GOT3 (cell line): ENCODE measurements around the gene GRK5.
A peak's percentile ranks its signal among the peaks of the same experiment; 100 is the strongest.
"Not testable (repeated sequence)": the region's sequence is repeated elsewhere in the genome, so short reads cannot be mapped to it uniquely, and the experiment has no call there.

Experiments
- DNase-seq: peaks from one replicate; lab custom pipeline; 2025; ENCODE audit warnings: mixed read lengths; lab: John Stamatoyannopoulos, UW

Gene GRK5

DNA sequence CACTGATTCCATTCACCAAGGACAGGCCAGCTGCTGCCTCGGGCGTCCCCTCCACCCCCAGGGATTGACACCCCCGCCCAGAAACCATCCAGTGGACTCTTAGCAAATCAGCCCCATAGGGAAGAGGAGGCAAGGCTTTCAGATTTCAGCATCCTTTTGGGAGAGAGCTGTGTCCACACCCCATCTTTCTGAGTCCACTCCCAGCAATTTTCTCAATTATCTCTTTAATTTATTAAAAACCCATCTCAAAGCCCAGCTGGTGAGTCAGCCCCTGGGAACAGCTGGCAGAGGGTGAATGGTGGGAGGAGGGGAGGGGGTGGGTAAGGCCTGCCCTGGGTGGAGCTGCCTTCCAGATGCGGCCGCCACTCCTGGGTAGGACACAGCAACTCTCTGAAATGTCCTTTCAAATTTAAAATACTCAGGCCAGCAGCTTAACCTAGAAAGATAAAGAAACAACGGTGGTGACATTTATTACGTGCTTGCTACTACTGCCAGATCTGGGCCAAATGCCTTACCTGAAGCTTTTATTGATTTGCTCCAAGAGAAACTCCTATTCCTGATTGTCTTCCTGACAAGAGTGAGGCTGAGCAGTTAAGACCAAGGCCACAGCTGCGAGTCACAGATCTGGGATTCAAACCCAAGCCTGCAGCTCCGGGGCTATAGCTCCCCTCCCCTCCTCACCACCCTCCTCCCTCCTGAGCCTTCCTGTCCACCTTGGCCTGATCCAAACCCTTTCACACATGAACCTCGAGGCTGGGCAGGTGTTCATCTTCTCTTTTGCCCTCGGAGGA, 214.7 kb downstream of the GRK5 start:
- no peak for DNase-seq

DNA sequence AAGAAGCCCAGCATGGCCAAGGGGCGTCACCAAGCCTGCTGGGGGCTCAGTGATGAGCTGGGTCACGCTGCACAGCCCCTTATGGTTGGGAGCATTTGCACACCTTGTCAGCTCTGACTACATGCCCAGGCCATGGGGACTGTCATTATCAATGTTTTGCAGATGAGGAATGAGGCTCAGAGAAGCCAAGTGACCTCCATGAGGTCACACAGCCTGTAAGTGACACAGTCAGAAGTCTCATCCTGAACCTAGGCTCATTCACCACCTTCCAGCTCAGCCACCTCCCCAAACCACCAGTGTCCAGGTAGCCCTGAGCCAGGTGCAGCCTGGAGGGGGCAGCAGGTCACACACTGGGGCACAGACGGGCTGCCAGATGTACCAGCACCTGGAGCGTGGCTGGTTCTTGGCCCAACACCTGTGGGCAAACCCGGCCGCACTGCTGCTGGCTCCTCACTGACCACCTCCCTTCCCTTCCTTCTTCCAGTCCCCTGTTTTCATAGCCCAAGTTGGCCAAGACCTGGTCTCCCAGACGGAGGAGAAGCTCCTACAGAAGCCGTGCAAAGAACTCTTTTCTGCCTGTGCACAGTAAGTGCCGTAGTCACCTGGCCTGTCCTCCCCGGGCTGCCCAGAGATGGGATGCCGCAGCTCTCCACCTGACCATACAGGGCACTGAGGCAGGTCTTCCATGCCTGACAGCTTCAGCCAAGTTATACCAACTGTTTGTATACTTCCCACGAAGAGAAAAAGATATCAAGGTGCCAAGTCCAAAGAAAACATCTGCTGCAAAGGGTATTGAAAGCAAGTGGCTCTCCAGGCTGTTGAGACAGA, 215.5 kb downstream of the GRK5 start:
- DNase-seq: no peak

- no peak for DNase-seq
Measured at GRCh38 chr10:119423510-119424257, 216.3 kb downstream of the GRK5 start.

DNA sequence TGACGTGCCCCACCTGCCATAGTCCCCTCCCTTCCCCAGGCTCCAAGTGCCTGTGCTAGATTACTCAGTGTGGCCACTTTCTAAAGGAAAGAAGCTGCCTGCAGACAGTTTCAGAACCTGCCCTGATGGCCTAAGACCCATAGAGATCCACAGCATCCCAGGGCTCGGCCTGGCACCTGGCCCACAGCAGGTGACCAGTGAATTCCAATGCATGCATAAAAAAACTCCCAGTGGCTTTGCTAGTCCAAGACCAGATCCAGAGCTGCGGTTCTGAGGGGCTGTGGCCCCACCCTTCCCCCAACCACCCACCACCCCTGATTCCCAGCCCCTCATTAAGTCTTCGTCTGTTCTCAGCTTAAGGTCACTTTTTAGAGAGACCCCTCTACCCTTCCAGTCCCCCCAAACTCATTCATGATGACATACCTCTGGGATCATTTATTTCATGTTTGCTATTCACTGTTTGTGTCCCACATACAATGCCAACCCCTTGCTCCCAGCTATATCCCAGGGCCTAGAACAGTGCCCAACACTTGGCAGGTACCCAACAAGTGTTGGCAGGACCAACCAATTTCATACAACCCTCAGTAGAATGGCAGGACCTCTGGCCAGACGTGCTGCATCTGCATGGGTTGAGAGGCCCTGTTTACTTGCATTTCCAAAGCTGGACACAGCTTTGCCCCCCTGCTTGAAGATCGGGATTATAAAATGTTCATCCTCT, 217.0 kb downstream of the GRK5 start:
- no peak for DNase-seq

- DNase-seq: no peak
Measured at GRCh38 chr10:119425102-119425880, 217.9 kb downstream of the GRK5 start.

DNA sequence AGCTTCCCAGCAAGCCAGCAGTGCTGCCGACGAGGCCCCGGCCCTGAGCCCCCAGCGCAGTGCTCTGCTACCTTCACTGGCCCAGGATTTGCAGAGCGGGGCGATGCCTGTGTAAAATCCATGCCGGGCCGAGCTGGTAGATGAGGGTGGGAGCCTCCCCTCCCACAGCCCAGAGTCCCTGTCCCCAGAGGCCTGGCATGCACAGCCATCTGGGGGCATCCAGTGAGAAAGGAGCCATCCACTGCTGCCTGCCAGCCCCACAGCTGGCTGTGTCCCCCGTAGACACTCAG, 218.5 kb downstream of the GRK5 start:
- no peak for DNase-seq

- no peak for DNase-seq
Measured at GRCh38 chr10:119426699-119427098, 219.3 kb downstream of the GRK5 start.

DNA sequence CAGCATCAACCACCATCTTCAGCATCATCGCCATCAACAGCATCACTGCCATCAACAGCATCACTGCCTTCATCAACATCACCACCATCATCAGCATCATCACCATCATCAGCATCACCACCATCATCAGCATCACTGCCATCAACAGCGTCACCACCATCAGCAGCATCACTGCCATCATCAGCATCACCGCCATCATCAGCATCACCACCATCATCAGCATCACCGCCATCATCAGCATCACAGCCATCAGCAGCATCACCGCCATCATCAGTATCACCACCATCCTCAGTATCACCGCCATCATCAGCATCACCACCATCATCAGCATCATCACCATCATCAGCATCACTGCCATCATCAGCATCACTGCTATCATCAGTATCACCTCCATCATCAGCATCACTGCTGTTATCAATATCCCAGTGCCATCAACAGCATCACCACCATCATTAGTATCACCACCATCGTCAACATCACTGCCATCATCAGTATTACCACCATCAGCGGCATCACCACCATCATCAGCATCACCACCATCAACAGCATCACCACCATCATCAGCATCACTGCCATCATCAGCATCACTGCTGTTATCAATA, 220.0 kb downstream of the GRK5 start:
- DNase-seq: no peak

GRCh38 chr10:119428789-119429188, 221.4 kb downstream of the GRK5 start:
- no peak for DNase-seq

GRCh38 chr10:119429771-119430170, 222.4 kb downstream of the GRK5 start:
- DNase-seq: no peak

GRCh38 chr10:119431034-119431772, 223.8 kb downstream of the GRK5 start:
- DNase-seq: no peak

- no peak for DNase-seq
Measured at GRCh38 chr10:119431773-119432135, 224.4 kb downstream of the GRK5 start.

- not testable (repeated sequence) for DNase-seq
Measured at GRCh38 chr10:119434942-119435341, 227.6 kb downstream of the GRK5 start.

DNA sequence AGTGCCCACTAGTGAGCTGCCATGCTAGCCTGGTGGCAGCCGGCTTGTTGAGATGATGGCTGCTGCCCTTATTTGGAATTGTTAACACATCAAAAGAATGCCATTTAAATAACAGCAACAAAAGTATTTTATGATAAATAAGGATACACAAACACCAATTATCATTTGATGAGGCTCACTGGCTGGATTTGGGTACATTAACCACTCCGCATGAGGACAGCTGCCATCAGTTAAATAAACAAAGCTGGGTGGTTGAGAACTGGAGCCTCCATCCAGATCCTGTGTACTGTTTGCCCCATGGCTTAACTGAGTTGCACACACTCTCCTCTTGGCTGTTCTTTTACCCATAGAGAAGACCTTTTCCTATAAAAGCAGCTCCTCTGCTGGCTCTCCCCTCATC, 231.3 kb downstream of the GRK5 start:
- no peak for DNase-seq

DNA sequence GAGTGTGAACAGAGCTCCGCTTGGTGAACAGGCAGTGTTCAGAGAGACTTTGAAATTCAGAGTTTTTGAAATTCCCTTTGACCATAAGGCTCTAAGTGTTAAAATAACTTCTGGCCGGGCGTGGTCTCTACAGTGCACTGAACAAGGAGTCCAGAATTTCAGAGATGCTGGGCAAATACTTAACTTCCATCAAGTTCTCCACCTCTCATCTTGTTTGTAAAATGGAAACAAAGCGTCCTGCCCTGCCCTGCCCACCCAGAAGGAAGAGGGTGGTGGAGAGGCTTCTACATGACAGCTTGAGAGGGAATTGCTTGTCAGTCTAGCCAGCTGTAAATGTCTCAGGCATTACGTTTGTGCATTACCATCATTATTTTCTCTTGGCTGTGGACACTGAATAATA, 232.6 kb downstream of the GRK5 start:
- DNase-seq: no peak

- peak; percentile 19 for DNase-seq
Measured at GRCh38 chr10:119441151-119441821, 233.9 kb downstream of the GRK5 start.

DNA sequence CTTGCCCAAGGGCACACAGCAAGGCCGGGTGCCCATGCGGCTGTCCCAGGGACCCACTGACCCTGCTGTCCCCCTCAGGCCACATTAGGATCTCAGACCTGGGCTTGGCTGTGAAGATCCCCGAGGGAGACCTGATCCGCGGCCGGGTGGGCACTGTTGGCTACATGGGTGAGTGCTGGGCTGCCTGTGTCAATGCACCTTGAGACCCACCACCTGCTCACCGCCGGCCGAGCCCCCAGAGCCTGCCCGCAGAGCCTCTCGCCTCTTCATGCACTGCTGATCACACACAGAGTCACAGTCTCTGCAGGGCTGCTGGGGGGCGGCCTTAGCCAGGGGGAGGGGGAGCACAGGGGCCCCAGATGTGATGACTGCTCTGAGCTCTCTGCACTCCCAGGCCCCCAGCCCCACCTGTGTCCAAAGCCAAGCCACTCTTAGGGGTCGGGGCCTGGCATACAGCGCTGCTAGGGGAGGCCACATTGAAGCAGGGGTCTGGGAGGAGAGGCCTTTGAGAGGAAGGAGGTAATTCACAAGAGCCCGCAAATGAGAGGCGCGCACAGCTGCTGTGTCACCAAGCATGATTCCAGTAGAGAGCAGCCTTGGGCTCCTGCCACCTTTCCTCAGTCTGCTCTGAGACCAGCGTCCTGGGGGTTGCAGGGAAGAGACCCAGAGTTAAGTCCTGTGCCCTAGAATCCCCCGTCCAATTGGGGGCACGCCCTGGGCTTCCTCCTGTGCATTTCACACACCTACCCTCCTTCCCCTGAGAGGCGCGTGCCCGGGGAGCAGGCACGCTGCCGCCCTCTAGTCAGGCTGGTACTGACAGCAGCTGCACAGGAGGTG, 234.8 kb downstream of the GRK5 start:
- no peak for DNase-seq

- no peak for DNase-seq
Measured at GRCh38 chr10:119442758-119443060, 235.3 kb downstream of the GRK5 start.

- no peak for DNase-seq
Measured at GRCh38 chr10:119443441-119443840, 236.1 kb downstream of the GRK5 start.
